ENCODE results near the gene HSBP1L1.

DNA sequence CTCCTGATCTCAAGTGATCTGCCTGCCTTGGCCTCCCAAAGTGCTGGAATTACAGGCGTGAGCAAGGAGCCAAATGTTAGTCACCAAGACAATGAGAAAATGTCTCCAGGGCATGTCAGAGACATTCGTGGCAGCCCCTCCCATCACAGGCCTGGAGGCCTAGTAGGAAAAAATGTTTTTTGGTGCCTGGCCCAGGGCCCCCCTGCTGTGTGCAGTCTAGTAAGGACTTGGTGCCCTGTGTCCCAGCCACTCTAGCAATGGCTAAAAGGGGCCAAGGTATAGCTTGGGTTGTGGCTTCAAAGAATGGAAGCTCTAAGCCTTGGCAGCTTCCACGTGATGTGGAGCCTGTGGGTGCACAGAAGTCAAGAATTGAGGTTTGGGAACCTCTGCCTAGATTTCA, 36.4 kb downstream of the HSBP1L1 start:
- TF ChIP-seq, protein P1, sequence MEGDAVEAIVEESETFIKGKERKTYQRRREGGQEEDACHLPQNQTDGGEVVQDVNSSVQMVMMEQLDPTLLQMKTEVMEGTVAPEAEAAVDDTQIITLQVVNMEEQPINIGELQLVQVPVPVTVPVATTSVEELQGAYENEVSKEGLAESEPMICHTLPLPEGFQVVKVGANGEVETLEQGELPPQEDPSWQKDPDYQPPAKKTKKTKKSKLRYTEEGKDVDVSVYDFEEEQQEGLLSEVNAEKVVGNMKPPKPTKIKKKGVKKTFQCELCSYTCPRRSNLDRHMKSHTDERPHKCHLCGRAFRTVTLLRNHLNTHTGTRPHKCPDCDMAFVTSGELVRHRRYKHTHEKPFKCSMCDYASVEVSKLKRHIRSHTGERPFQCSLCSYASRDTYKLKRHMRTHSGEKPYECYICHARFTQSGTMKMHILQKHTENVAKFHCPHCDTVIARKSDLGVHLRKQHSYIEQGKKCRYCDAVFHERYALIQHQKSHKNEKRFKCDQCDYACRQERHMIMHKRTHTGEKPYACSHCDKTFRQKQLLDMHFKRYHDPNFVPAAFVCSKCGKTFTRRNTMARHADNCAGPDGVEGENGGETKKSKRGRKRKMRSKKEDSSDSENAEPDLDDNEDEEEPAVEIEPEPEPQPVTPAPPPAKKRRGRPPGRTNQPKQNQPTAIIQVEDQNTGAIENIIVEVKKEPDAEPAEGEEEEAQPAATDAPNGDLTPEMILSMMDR (conservative IDR thresholded peaks at IDR 0.05 in 1 of 2, IDR thresholded peaks at IDR 0.05 in 1 of 2; ENCODE audit: low read depth in 1 of 2, low read length in 2 of 2) = no peak
- TF ChIP-seq EZH2 (IDR thresholded peaks at IDR 0.05; ENCODE audit: low read length, missing control alignments) = no peak

All from fibroblast of lung (primary cell).